ENCODE data around the gene C17orf114.

The C17orf114 gene

DNA sequence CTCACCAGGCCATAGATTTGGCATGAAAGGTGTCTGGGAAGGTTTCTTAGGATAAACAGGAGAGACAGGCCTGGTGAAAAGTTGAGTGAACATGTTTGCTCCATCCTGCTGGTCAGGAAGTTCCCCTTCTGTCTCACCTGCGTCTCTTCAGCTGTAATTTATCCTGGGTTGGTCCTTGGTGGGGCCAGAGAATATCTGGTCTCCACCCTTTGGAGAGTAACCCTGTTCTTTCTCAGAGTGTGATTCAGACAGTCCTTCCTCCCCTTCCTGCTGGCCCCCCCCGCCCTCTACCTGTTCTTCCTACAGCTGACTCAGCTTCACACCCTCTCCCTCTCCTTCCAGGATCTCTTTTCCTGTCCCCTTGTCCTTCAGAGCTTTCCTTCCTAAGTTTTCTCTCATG lies 48.1 kb upstream of the C17orf114 start:
- Histone ChIP-seq H3K27me3 (ENCODE audit: control insufficient read depth, insufficient read depth, low read length) (no peaks in the 10 kb centered on the region), H3K4me1 (ENCODE audit: control insufficient read depth, insufficient read depth, low read length) (no peaks in the 10 kb centered on the region; the same call in 1 of the 2 replicates), H3K9me3 (ENCODE audit: control insufficient read depth, insufficient read depth, low read depth, low read length) (no peaks in the 10 kb centered on the region), H3K36me3 (ENCODE audit: control insufficient read depth, insufficient read depth, low read length) (no peaks in the 10 kb centered on the region), H3K4me3 (ENCODE audit: low read depth in 2 of 2, low read length in 2 of 2) (no peak overlapping the region), H3K27ac (ENCODE audit: low read length) (no peak overlapping the region)
- CTCF ChIA-PET = no interaction called here
- BruUV-seq (replicated peaks) = no TSS peak
- ATAC-seq = no peak
- POLR2A ChIA-PET = no interaction called here
- in situ Hi-C loops (cut with HindIII; ENCODE audit: low pct_unique_long_range_greater_than_20kb, low sequenced_read_pairs) (no loop called here), intact Hi-C loops (cut with micrococcal nuclease; ENCODE audit: unreplicated experiment) (no loop called here)
- TF ChIP-seq, protein P1, sequence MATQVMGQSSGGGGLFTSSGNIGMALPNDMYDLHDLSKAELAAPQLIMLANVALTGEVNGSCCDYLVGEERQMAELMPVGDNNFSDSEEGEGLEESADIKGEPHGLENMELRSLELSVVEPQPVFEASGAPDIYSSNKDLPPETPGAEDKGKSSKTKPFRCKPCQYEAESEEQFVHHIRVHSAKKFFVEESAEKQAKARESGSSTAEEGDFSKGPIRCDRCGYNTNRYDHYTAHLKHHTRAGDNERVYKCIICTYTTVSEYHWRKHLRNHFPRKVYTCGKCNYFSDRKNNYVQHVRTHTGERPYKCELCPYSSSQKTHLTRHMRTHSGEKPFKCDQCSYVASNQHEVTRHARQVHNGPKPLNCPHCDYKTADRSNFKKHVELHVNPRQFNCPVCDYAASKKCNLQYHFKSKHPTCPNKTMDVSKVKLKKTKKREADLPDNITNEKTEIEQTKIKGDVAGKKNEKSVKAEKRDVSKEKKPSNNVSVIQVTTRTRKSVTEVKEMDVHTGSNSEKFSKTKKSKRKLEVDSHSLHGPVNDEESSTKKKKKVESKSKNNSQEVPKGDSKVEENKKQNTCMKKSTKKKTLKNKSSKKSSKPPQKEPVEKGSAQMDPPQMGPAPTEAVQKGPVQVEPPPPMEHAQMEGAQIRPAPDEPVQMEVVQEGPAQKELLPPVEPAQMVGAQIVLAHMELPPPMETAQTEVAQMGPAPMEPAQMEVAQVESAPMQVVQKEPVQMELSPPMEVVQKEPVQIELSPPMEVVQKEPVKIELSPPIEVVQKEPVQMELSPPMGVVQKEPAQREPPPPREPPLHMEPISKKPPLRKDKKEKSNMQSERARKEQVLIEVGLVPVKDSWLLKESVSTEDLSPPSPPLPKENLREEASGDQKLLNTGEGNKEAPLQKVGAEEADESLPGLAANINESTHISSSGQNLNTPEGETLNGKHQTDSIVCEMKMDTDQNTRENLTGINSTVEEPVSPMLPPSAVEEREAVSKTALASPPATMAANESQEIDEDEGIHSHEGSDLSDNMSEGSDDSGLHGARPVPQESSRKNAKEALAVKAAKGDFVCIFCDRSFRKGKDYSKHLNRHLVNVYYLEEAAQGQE (IDR thresholded peaks at IDR 0.05; ENCODE audit: insufficient read depth in 1 of 2, low read depth in 2 of 2, low read length in 1 of 2) = no peak
- no peak for DNase-seq (ENCODE audit: low read depth, low spot score)

DNA sequence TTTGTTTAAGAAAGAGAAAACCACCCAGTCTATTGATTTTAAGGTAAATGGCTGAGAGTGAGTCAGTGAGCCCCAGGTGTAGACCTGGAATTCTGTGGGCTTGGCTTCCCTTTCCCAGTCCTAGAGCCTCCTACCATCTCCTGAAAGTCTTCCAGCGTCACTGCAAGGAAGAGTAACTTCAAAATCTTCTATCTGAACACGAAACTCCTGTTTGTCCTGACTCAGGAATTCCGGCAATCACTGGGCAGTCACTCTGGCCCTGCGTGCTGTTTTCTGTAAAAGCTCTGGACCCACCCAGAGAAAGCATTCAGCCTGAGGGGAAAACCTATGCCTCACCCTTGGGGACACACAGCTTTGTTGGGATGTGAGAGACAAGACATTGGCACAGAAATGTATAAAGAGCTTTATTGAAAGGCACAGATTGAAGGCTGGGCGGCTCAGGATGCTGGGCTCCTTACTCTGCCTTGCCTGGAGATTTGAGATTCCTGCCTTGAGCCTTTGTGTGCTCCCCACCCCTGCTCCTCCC lies 46.9 kb upstream of the C17orf114 start:
- ATAC-seq (no peak), DNase-seq (ENCODE audit: low read depth, low spot score) (no peak)
- in situ Hi-C loops (cut with HindIII; ENCODE audit: low pct_unique_long_range_greater_than_20kb, low sequenced_read_pairs) (no loop called here), intact Hi-C loops (cut with micrococcal nuclease; ENCODE audit: unreplicated experiment) (no loop called here)
- Histone ChIP-seq H3K27ac (ENCODE audit: low read length) (no peak overlapping the region), H3K4me3 (ENCODE audit: low read depth in 2 of 2, low read length in 2 of 2) (no peak overlapping the region), H3K27me3 (ENCODE audit: control insufficient read depth, insufficient read depth, low read length) (no peaks in the 10 kb centered on the region), H3K4me1 (ENCODE audit: control insufficient read depth, insufficient read depth, low read length) (no peaks in the 10 kb centered on the region; the same call in 1 of the 2 replicates), H3K36me3 (ENCODE audit: control insufficient read depth, insufficient read depth, low read length) (no peaks in the 10 kb centered on the region), H3K9me3 (ENCODE audit: control insufficient read depth, insufficient read depth, low read depth, low read length) (no peaks in the 10 kb centered on the region)
- TF ChIP-seq, protein P1 (IDR thresholded peaks at IDR 0.05; ENCODE audit: insufficient read depth in 1 of 2, low read depth in 2 of 2, low read length in 1 of 2) = no peak
- TF ChIP-seq, protein P2, sequence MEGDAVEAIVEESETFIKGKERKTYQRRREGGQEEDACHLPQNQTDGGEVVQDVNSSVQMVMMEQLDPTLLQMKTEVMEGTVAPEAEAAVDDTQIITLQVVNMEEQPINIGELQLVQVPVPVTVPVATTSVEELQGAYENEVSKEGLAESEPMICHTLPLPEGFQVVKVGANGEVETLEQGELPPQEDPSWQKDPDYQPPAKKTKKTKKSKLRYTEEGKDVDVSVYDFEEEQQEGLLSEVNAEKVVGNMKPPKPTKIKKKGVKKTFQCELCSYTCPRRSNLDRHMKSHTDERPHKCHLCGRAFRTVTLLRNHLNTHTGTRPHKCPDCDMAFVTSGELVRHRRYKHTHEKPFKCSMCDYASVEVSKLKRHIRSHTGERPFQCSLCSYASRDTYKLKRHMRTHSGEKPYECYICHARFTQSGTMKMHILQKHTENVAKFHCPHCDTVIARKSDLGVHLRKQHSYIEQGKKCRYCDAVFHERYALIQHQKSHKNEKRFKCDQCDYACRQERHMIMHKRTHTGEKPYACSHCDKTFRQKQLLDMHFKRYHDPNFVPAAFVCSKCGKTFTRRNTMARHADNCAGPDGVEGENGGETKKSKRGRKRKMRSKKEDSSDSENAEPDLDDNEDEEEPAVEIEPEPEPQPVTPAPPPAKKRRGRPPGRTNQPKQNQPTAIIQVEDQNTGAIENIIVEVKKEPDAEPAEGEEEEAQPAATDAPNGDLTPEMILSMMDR (IDR thresholded peaks at IDR 0.05) = no peak
- no peak for TF ChIP-seq SIN3A (IDR thresholded peaks at IDR 0.05; ENCODE audit: borderline replicate concordance, insufficient read depth, low read depth, low read length)
- TF ChIP-seq POLR2AphosphoS5 (IDR thresholded peaks at IDR 0.05; ENCODE audit: low read depth, low read length) = no peak
- no peak for TF ChIP-seq TCF7L2 (IDR thresholded peaks at IDR 0.05; ENCODE audit: low read depth, low read length)
- ChIA-PET POLR2A (no interaction called here), CTCF (no interaction called here)
- no TSS peak for BruUV-seq (replicated peaks)

Data from Panc1 (cell line).